Endothelial cell of umbilical vein (primary cell): ENCODE results near the gene NTF3. TPM values are rescaled to one million over a fixed set of nuclear protein-coding genes. Genes with fewer than 3 reads are reported as not detected.

Source experiments
- BruUV-seq: library from RNA; stranded (reverse); fragments of 400-500 nt; replicated peaks from 2 replicates; lab custom pipeline; 2021; lab: Mats Ljungman, UMichigan
- CTCF ChIA-PET: fragments of 300-600, 350-600 bp; sonication (Branson Sonifier 250); formaldehyde crosslinking; loops from one replicate; lab custom pipeline; 2021; ENCODE audit warnings: antibody characterized with exemption, inconsistent platforms; lab: Charles Lee
- POLR2A ChIA-PET: fragments of 300-600, 350-600 bp; sonication (Branson Sonifier 250); formaldehyde crosslinking; loops from one replicate; lab custom pipeline; 2021; ENCODE audit warnings: antibody characterized with exemption, inconsistent platforms; lab: Charles Lee
- DNase-seq: peaks from one replicate; pipeline ENCODE4 v3.0.0-alpha.2; 2011; ENCODE audit warnings: low read depth, low spot score
- FAIRE-seq: peaks from 2 replicates; lab custom pipeline; 2011; peaks lifted over from hg19 to GRCh38; lab: Jason Lieb, UNC
- H2AFZ ChIP-seq: 2 replicates; pipeline ENCODE4 v1.6.0; 2012; ENCODE audit warnings: low read depth, low read length, control low read depth, inconsistent platforms
- H3K27ac ChIP-seq: 2 replicates; pipeline ENCODE4 v1.5.1; 2011; ENCODE audit warnings: low read depth, mild to moderate bottlenecking, control low read depth, low read length, moderate library complexity; ENCODE audit not compliant: insufficient read depth
- H3K27me3 ChIP-seq, 2 experiments: 2 replicates each; pipeline versions ENCODE4 v1.6.0 to v1.6.1; 2011; ENCODE audit warnings: low read length in 2 of 2, mixed read lengths in 1 of 2; ENCODE audit not compliant: control insufficient read depth in 2 of 2, insufficient read depth in 2 of 2
- H3K36me3 ChIP-seq, 2 experiments: 2 replicates in 1 of 2; 3 replicates in 1 of 2; pipeline ENCODE4 v1.5.1; 2011; ENCODE audit warnings: low read length in 2 of 2, mild to moderate bottlenecking in 1 of 2, moderate library complexity in 1 of 2; ENCODE audit not compliant: control insufficient read depth in 2 of 2, insufficient read depth in 2 of 2; ENCODE audit errors: extremely low read depth in 1 of 2
- H3K4me1 ChIP-seq: 3 replicates; pipeline ENCODE4 v1.5.1; 2011; ENCODE audit warnings: mild to moderate bottlenecking, low read length; ENCODE audit not compliant: control insufficient read depth, insufficient read depth; ENCODE audit errors: extremely low read depth
- H3K4me2 ChIP-seq: 2 replicates; pipeline ENCODE4 v1.6.1; 2011; ENCODE audit warnings: low read length, control low read depth, mixed read lengths; ENCODE audit not compliant: insufficient read depth
- H3K4me3 ChIP-seq, 3 experiments: fragments of 200-600 bp in 1 of 3; sonication (generic), shearing (Covaris generic) in 1 of 3; replicated peaks in 1 of 3; 2 replicates each; pipeline ENCODE4 v1.5.1; 2011 to 2016; ENCODE audit warnings: control low read depth in 3 of 3, low read length in 3 of 3, mild to moderate bottlenecking in 2 of 3, inconsistent platforms in 1 of 3, low read depth in 1 of 3, moderate library complexity in 1 of 3; ENCODE audit not compliant: insufficient read depth in 1 of 3
- H3K79me2 ChIP-seq: 2 replicates; pipeline ENCODE4 v1.6.0; 2012; ENCODE audit warnings: low read length, inconsistent platforms; ENCODE audit not compliant: control insufficient read depth, insufficient read depth
- H3K9ac ChIP-seq: replicated peaks from 2 replicates; pipeline ENCODE3; 2011; ENCODE audit warnings: low read length, control low read depth; ENCODE audit not compliant: insufficient read depth; ENCODE audit errors: extremely low read depth
- H3K9me1 ChIP-seq: replicated peaks from 3 replicates; pipeline ENCODE4 v1.6.0; 2011; ENCODE audit warnings: mild to moderate bottlenecking, low read length; ENCODE audit not compliant: control insufficient read depth, insufficient read depth; ENCODE audit errors: extremely low read depth
- H3K9me3 ChIP-seq: replicated peaks from 2 replicates; pipeline ENCODE4 v1.5.1; 2012; ENCODE audit warnings: low read length, inconsistent platforms; ENCODE audit not compliant: control insufficient read depth, insufficient read depth
- H4K20me1 ChIP-seq: replicated peaks from 2 replicates; pipeline ENCODE3; 2011; ENCODE audit warnings: mild to moderate bottlenecking, low read length; ENCODE audit not compliant: control insufficient read depth, insufficient read depth; ENCODE audit errors: extremely low read depth
- CTCF ChIP-seq, 2 donors: IDR thresholded peaks; 1 replicate in 1 of 2; 2 replicates in 1 of 2; pipeline ENCODE4 v1.5.1; 2011; ENCODE audit warnings: low read length in 2 of 2, mild to moderate bottlenecking in 2 of 2, moderate library complexity in 2 of 2, control low read depth in 1 of 2, inconsistent platforms in 1 of 2, low read depth in 1 of 2; ENCODE audit not compliant: insufficient read depth in 1 of 2; ENCODE audit errors: extremely low read depth in 1 of 2
- EZH2 ChIP-seq: IDR thresholded peaks from 2 replicates; pipeline ENCODE4 v1.6.1; 2012; ENCODE audit warnings: borderline replicate concordance, low read depth, mild to moderate bottlenecking, moderate library complexity, low read length, inconsistent platforms; ENCODE audit not compliant: severe bottlenecking
- FOS ChIP-seq: IDR thresholded peaks from 2 replicates; pipeline ENCODE4 v1.6.1; 2011; ENCODE audit warnings: mild to moderate bottlenecking, low read length, moderate library complexity, borderline replicate concordance; ENCODE audit not compliant: insufficient read depth
- GATA2 ChIP-seq: IDR thresholded peaks from 2 replicates; pipeline ENCODE4 v1.7.0; 2011; ENCODE audit warnings: low read depth, mild to moderate bottlenecking, moderate library complexity, mixed read lengths, low read length; ENCODE audit not compliant: insufficient read length, insufficient read depth
- JUN ChIP-seq: IDR thresholded peaks from 2 replicates; pipeline ENCODE4 v1.6.1; 2011; ENCODE audit warnings: borderline replicate concordance, low read depth; ENCODE audit not compliant: insufficient read length, insufficient read depth
- MAX ChIP-seq: IDR thresholded peaks from 2 replicates; pipeline ENCODE4 v1.6.1; 2011; ENCODE audit not compliant: insufficient read depth, insufficient read length
- MYC ChIP-seq: IDR thresholded peaks from one replicate; pipeline ENCODE4 v1.6.1; 2011; ENCODE audit warnings: mild to moderate bottlenecking, low read depth, low read length
- POLR2A ChIP-seq: IDR thresholded peaks from 2 replicates; pipeline ENCODE4 v1.6.1; 2012; ENCODE audit warnings: low read depth, mild to moderate bottlenecking, control low read depth, low read length
- POLR2AphosphoS5 ChIP-seq: IDR thresholded peaks from 2 replicates; pipeline ENCODE4 v1.6.1; 2012; ENCODE audit warnings: low read depth, mild to moderate bottlenecking, control low read depth, low read length, moderate library complexity; ENCODE audit not compliant: insufficient read depth
- dilution Hi-C: fragments of 300-500 bp; cut with MboI; formaldehyde crosslinking; loops from one replicate; pipeline ENCODE4 v1.15.0; 2019; ENCODE audit warnings: low sequenced_read_pairs; ENCODE audit not compliant: extremely low pct_ligation_motif_present
- intact Hi-C: fragments of 100-400 bp; cut with micrococcal nuclease; formaldehyde crosslinking; loops from one replicate; pipeline ENCODE4 v1.10.0; 2022
- polyA plus RNA-seq, 4 experiments: library from polyadenylated mRNA; depleted of rRNA in 3 of 4; stranded (reverse) in 3 of 4; unstranded in 1 of 4; fragments of >200 nt; gene quantifications; 2 replicates each; pipeline versions ENCODE4 v1.2.1 to v1.2.3, GENCODE V29; 2011 to 2012; ENCODE audit warnings: missing spikeins in 1 of 4
- total RNA-seq: library from RNA; stranded (reverse); gene quantifications from 2 replicates; pipeline ENCODE4 v1.2.3, GENCODE V29; 2021

The NTF3 gene
- total and polyA plus RNA-seq, 2 donors (not counting 3 experiments of a cell fraction or from before 2014, with no cell fraction given), result not detected

- Histone ChIP-seq H3K4me2 (no peak overlapping the region), H3K4me3 (no peak overlapping the region), H3K9me3 (no peaks in the 10 kb centered on the region), H3K9ac (no peak overlapping the region), H2AFZ (no peak overlapping the region), H4K20me1 (no peaks in the 10 kb centered on the region), H3K4me1 (no peaks in the 10 kb centered on the region), H3K79me2 (no peaks in the 10 kb centered on the region), H3K9me1 (no peaks in the 10 kb centered on the region), H3K27ac (no peak overlapping the region), H3K27me3 (peaks cover 0 to 2% of the 10 kb centered on the region in 2 experiments), H3K36me3 (no peaks in the 10 kb centered on the region)
- TF ChIP-seq CTCF (IDR thresholded peaks at IDR 0.05; ENCODE audit: extremely low read depth in 1 of 2, insufficient read depth in 1 of 2, low read depth in 1 of 2, low read length in 2 of 2) (no peak), EZH2 (no peak), FOS (no peak), JUN (no peak), POLR2AphosphoS5 (no peak), POLR2A (no peak), MYC (no peak), GATA2 (no peak), MAX (no peak)
- FAIRE-seq (no peak), DNase-seq (no peak)
- dilution Hi-C loops, result no loop called here
- ChIA-PET POLR2A (no interaction called here), CTCF (no interaction called here)
- intact Hi-C loops, result no loop called here
- BruUV-seq, result no TSS peak
Measured at GRCh38 chr12:5392961-5393360, 38.9 kb upstream of the NTF3 start.
